ENCODE results near the gene SORCS1.

SORCS1 gene

DNA sequence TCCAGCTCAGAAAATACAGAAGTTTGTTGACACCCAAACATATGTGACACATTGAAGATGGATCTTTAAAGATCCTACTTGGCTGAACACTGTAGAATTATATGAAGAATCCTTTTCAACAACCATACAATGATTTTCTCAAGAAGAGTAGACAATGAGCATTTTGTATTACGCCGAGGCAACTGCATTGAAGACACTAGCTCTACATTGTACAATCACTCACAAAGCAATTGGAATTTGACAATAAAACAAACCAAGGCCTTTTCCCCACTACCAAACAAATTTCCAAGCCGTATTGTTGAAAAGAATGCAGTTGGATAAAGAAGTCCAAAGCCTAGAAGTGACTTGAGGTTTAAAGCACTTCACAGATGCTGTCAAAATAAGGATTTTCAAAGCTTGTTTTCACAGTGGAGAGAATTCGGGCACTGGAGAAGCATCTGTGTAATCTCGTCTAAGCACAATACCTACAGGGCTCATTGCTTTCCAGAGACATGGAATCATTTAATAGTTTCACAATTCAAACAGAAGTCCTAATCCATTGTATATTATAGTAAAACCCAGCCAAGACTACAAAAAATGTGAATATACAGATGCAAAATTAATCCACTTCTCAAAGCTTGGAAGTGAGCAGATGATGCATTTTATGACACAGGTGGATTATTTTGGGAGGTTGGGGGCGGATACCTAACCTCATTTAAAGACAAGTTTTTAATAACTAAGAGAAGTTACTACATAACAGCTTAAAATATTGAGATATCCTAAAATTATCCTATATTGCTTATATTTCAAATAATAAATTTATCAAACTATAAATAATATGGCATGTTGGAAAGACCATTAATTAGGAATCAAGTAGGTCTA is 78.6 kb downstream of the SORCS1 start:
- no peaks in the 10 kb centered on the region for H3K27me3 ChIP-seq (ENCODE audit: insufficient read depth, low read length, poor library complexity)
- H4K5ac ChIP-seq (ENCODE audit: low read length): no peak overlapping the region
- H3K56ac ChIP-seq (ENCODE audit: low read length): no peak overlapping the region
- H4K8ac ChIP-seq (ENCODE audit: low read depth, low read length): no peak overlapping the region
- no peak for DNase-seq
- WGBS (ENCODE audit: extremely low coverage, insufficient coverage, low lambda C conversion rate): no CpG with 5 or more reads among the region's 6 CpGs
- H2BK5ac ChIP-seq (ENCODE audit: low read length): no peak overlapping the region
- H3K4me2 ChIP-seq (ENCODE audit: low read length): no peak overlapping the region
- no peak overlapping the region for H3K4me3 ChIP-seq (ENCODE audit: low read length)
- no peak overlapping the region for H3K27ac ChIP-seq (ENCODE audit: low read depth, low read length)
- no peaks in the 10 kb centered on the region for H3K79me2 ChIP-seq (ENCODE audit: control insufficient read depth, insufficient read depth, low read length)
- no peak overlapping the region for H3K18ac ChIP-seq (ENCODE audit: low read length)
- H2AK5ac ChIP-seq (ENCODE audit: low read length): no peak overlapping the region
- H3K4ac ChIP-seq (ENCODE audit: low read depth, low read length): no peak overlapping the region
- no peak overlapping the region for H2BK120ac ChIP-seq (ENCODE audit: low read depth, low read length)
- no peak overlapping the region for H3K9ac ChIP-seq (ENCODE audit: low read length)
- no peak overlapping the region for H2BK15ac ChIP-seq (replicated peaks; ENCODE audit: low read depth)
- no peaks in the 10 kb centered on the region for H3K4me1 ChIP-seq (ENCODE audit: control insufficient read depth, low read depth, low read length)
- H3K23ac ChIP-seq (ENCODE audit: low read length): no peak overlapping the region
- H3K79me1 ChIP-seq (ENCODE audit: low read length): no peaks in the 10 kb centered on the region
- no peaks in the 10 kb centered on the region for H3K36me3 ChIP-seq (ENCODE audit: control insufficient read depth, insufficient read depth, low read length)

DNA sequence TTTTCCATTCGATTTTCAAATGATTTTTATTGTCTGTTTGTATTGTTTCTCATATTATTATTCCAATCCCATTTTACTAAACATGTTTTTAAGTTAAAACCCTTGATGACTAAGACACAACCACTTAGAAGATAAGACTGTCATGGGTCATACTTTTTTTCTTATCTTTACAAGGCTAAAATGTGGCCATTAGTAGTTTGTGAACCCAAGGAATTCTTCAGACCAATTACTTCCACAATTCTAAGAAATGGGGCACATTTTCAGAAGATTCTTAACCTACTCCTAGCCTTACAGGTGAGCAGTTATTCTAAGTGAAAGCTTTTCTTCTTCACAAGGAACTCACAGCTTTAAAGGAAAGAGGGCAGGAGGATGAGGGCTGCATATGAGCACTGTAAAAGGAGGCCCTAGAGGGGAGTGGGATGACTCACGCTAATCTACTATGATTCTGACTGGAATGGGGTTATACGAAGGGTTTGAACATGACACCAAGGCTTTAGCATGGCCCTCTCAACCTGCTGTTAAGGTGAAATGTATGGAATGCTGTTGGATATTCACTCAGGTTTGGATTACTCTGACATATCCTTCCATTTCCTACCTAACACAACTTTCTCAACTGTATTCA is 81.0 kb downstream of the SORCS1 start:
- Histone ChIP-seq H3K18ac (ENCODE audit: low read length) (no peak overlapping the region), H2BK5ac (ENCODE audit: low read length) (no peak overlapping the region), H3K4ac (ENCODE audit: low read depth, low read length) (no peak overlapping the region), H3K4me2 (ENCODE audit: low read length) (no peak overlapping the region), H4K5ac (ENCODE audit: low read length) (no peak overlapping the region), H4K8ac (ENCODE audit: low read depth, low read length) (no peak overlapping the region), H3K56ac (ENCODE audit: low read length) (no peak overlapping the region), H3K79me1 (ENCODE audit: low read length) (no peaks in the 10 kb centered on the region), H3K27me3 (ENCODE audit: insufficient read depth, low read length, poor library complexity) (no peaks in the 10 kb centered on the region), H3K27ac (ENCODE audit: low read depth, low read length) (no peak overlapping the region), H3K9ac (ENCODE audit: low read length) (no peak overlapping the region), H3K23ac (ENCODE audit: low read length) (no peak overlapping the region), H3K4me1 (ENCODE audit: control insufficient read depth, low read depth, low read length) (no peaks in the 10 kb centered on the region), H2BK120ac (ENCODE audit: low read depth, low read length) (no peak overlapping the region), H3K79me2 (ENCODE audit: control insufficient read depth, insufficient read depth, low read length) (no peaks in the 10 kb centered on the region), H2BK15ac (replicated peaks; ENCODE audit: low read depth) (no peak overlapping the region), H3K36me3 (ENCODE audit: control insufficient read depth, insufficient read depth, low read length) (no peaks in the 10 kb centered on the region), H2AK5ac (ENCODE audit: low read length) (no peak overlapping the region), H3K4me3 (ENCODE audit: low read length) (no peak overlapping the region)
- WGBS (ENCODE audit: extremely low coverage, insufficient coverage, low lambda C conversion rate): no CpG with 5 or more reads among the region's 3 CpGs
- DNase-seq: no peak

DNA sequence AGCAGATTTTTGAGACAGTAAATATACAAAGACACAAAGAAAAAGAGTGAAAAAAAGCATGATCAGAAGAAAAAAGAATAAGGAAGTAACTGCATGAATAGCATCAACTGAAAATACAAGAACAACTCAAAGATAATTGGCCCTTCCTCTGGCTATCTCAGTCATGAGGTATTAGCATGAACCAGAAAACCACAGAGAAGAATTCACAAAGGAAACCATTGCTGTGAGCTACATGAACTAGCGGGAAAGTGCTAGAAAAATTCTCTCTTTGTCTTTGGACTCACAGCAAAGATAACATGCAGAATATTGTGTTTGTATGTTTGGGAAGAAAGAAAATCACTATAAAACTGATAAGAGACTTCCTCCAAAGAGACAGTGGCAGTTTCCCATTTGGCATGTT is 82.9 kb downstream of the SORCS1 start:
- no peak overlapping the region for H4K8ac ChIP-seq (ENCODE audit: low read depth, low read length)
- no peak overlapping the region for H2BK15ac ChIP-seq (replicated peaks; ENCODE audit: low read depth)
- H2BK120ac ChIP-seq (ENCODE audit: low read depth, low read length): no peak overlapping the region
- no peak overlapping the region for H3K56ac ChIP-seq (ENCODE audit: low read length)
- no peaks in the 10 kb centered on the region for H3K36me3 ChIP-seq (ENCODE audit: control insufficient read depth, insufficient read depth, low read length)
- no peak overlapping the region for H2AK5ac ChIP-seq (ENCODE audit: low read length)
- no CpG with 5 or more reads among the region's 1 CpG for WGBS (ENCODE audit: extremely low coverage, insufficient coverage, low lambda C conversion rate)
- no peak for DNase-seq
- H3K79me1 ChIP-seq (ENCODE audit: low read length): no peaks in the 10 kb centered on the region
- no peaks in the 10 kb centered on the region for H3K79me2 ChIP-seq (ENCODE audit: control insufficient read depth, insufficient read depth, low read length)
- H3K4me1 ChIP-seq (ENCODE audit: control insufficient read depth, low read depth, low read length): no peaks in the 10 kb centered on the region
- H4K5ac ChIP-seq (ENCODE audit: low read length): no peak overlapping the region
- H2BK5ac ChIP-seq (ENCODE audit: low read length): no peak overlapping the region
- no peak overlapping the region for H3K18ac ChIP-seq (ENCODE audit: low read length)
- H3K4ac ChIP-seq (ENCODE audit: low read depth, low read length): no peak overlapping the region
- H3K4me3 ChIP-seq (ENCODE audit: low read length): no peak overlapping the region
- H3K4me2 ChIP-seq (ENCODE audit: low read length): no peak overlapping the region
- H3K27ac ChIP-seq (ENCODE audit: low read depth, low read length): no peak overlapping the region
- H3K9ac ChIP-seq (ENCODE audit: low read length): no peak overlapping the region
- no peaks in the 10 kb centered on the region for H3K27me3 ChIP-seq (ENCODE audit: insufficient read depth, low read length, poor library complexity)
- H3K23ac ChIP-seq (ENCODE audit: low read length): no peak overlapping the region

DNA sequence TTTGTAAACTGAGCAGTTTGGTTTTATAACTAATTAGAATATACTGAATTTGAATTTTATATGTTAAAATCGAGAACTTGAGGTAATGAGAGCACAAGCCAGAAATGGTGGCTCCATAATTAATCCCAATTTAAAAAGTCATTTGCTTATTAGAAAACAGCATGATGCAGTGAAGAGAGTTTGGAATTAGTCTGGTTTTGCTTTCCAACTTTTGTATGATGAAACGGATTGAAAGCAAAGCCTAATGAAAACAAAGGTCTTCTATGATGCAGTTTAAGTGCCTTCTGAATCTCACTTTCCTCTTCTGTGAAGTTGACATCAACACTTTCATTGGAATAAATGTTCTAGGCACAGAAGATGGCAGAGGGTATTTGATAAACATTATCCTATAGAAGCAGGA is 89.4 kb downstream of the SORCS1 start:
- H3K4me1 ChIP-seq (ENCODE audit: control insufficient read depth, low read depth, low read length): no peaks in the 10 kb centered on the region
- no peak overlapping the region for H2BK15ac ChIP-seq (replicated peaks; ENCODE audit: low read depth)
- no peak overlapping the region for H3K9ac ChIP-seq (ENCODE audit: low read length)
- no peak overlapping the region for H2AK5ac ChIP-seq (ENCODE audit: low read length)
- H4K8ac ChIP-seq (ENCODE audit: low read depth, low read length): no peak overlapping the region
- H3K79me1 ChIP-seq (ENCODE audit: low read length): no peaks in the 10 kb centered on the region
- H4K5ac ChIP-seq (ENCODE audit: low read length): no peak overlapping the region
- no peak overlapping the region for H2BK120ac ChIP-seq (ENCODE audit: low read depth, low read length)
- H3K18ac ChIP-seq (ENCODE audit: low read length): no peak overlapping the region
- no peak overlapping the region for H3K56ac ChIP-seq (ENCODE audit: low read length)
- no peak overlapping the region for H2BK5ac ChIP-seq (ENCODE audit: low read length)
- H3K27ac ChIP-seq (ENCODE audit: low read depth, low read length): no peak overlapping the region
- H3K4ac ChIP-seq (ENCODE audit: low read depth, low read length): no peak overlapping the region
- H3K4me2 ChIP-seq (ENCODE audit: low read length): no peak overlapping the region
- H3K79me2 ChIP-seq (ENCODE audit: control insufficient read depth, insufficient read depth, low read length): no peaks in the 10 kb centered on the region
- H3K27me3 ChIP-seq (ENCODE audit: insufficient read depth, low read length, poor library complexity): no peaks in the 10 kb centered on the region
- no peaks in the 10 kb centered on the region for H3K36me3 ChIP-seq (ENCODE audit: control insufficient read depth, insufficient read depth, low read length)
- 100% methylated on average over 1 of the region's 2 CpGs for WGBS (ENCODE audit: extremely low coverage, insufficient coverage, low lambda C conversion rate)
- no peak overlapping the region for H3K23ac ChIP-seq (ENCODE audit: low read length)
- H3K4me3 ChIP-seq (ENCODE audit: low read length): no peak overlapping the region
- no peak for DNase-seq

DNA sequence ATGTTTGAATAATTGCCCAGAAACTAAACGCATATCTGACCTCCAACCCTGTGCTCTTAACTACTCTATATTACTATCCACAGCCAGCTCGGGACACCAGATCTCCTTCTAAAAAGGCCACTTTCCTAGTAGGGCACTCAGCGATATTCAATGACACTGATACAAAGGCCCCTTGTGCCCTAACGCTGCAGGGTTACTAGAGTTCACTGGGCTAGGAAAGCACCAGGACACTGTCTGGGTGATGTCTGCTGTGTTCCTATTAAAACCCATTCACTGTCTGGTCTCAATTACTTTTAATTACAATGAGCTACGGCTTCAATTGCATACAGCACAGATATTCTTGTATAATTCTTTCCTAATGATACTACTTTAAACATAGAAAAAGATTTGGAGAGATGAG is 91.7 kb downstream of the SORCS1 start:
- no peak overlapping the region for H3K4me3 ChIP-seq (ENCODE audit: low read length)
- H4K5ac ChIP-seq (ENCODE audit: low read length): no peak overlapping the region
- H3K4me1 ChIP-seq (ENCODE audit: control insufficient read depth, low read depth, low read length): peaks cover 2% of the 10 kb centered on the region
- no peak overlapping the region for H3K56ac ChIP-seq (ENCODE audit: low read length)
- H3K18ac ChIP-seq (ENCODE audit: low read length): no peak overlapping the region
- H3K27ac ChIP-seq (ENCODE audit: low read depth, low read length): no peak overlapping the region
- H3K4ac ChIP-seq (ENCODE audit: low read depth, low read length): no peak overlapping the region
- no peak overlapping the region for H2BK5ac ChIP-seq (ENCODE audit: low read length)
- no peak overlapping the region for H2AK5ac ChIP-seq (ENCODE audit: low read length)
- H4K8ac ChIP-seq (ENCODE audit: low read depth, low read length): no peak overlapping the region
- no peak for DNase-seq
- no peak overlapping the region for H2BK15ac ChIP-seq (replicated peaks; ENCODE audit: low read depth)
- no peak overlapping the region for H3K23ac ChIP-seq (ENCODE audit: low read length)
- H3K4me2 ChIP-seq (ENCODE audit: low read length): no peak overlapping the region
- no peak overlapping the region for H3K9ac ChIP-seq (ENCODE audit: low read length)
- H3K27me3 ChIP-seq (ENCODE audit: insufficient read depth, low read length, poor library complexity): no peaks in the 10 kb centered on the region
- no peaks in the 10 kb centered on the region for H3K79me1 ChIP-seq (ENCODE audit: low read length)
- no peaks in the 10 kb centered on the region for H3K36me3 ChIP-seq (ENCODE audit: control insufficient read depth, insufficient read depth, low read length)
- H3K79me2 ChIP-seq (ENCODE audit: control insufficient read depth, insufficient read depth, low read length): no peaks in the 10 kb centered on the region
- H2BK120ac ChIP-seq (ENCODE audit: low read depth, low read length): no peak overlapping the region
- no CpG with 5 or more reads among the region's 5 CpGs for WGBS (ENCODE audit: extremely low coverage, insufficient coverage, low lambda C conversion rate)

Measured in mesendoderm (in vitro differentiated cells).